HUDEP-2 (cell line): ENCODE measurements around the gene RANBP1.

Source experiments
- DNase-seq, 76 experiments: peaks; one replicate each; lab custom pipeline; 2025; ENCODE audit not compliant: unreplicated experiment in 76 of 76; lab: John Stamatoyannopoulos, UW

Gene RANBP1

DNA sequence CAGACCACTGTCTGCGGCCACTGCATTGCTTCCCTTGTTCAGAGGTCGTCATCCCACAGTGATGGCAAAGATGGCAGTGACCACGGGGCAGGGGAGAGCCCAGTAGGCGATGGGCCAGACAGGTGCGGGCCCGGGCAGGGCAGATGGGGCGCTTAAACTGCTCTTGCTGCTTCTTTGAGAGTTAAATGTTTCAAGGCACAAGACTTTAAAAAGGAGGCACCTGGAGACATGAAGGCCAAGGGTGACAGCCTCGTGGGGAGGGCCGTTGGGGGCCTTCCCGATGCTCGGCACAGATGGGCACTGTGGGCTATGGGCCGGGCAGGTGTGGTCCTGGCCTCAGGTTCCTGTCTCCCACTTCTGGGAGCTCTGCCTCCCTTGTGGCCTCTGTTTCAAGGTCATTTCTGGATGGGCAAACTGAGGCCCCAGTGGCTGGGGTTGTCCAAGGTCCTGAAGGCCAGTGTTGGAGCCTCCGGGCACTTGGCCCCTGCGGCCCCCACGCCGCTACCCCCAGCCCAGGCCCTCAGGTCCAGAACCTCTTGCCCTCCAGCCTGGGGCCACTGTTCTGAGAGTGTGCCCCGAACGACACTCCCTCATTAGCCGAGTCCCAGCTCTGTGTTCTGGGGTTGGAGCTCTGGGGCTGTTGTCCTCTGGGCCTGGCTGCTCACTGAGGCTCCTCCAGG lies 51.9 kb downstream of the RANBP1 start:
- no peak for DNase-seq

- DNase-seq, result no peak
These were observed 53.4 kb downstream of the RANBP1 start for GRCh38 chr22:20169253-20169822.

DNA sequence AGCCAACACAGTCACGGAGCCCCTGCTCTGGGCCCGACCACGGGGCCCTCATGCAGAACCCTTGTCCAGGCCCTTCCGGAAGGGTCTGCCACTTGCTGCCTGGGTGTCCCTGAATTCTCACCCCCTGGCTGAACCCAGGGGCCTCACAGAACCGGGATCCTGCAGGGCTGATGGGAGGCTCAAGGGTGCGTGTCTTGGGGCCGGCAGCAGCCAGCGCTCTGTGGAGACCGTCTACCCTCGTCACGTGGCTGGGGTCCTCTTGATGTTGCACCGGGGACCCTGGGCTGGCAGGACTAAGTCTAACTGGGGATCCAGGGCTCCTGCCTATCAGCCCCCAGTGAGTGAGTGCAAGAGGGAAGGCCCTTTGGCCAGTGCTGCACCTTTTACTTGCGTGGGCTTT lies 54.3 kb downstream of the RANBP1 start:
- no peak for DNase-seq

GRCh38 chr22:20171288-20172140 lies 55.6 kb downstream of the RANBP1 start:
- no peak for DNase-seq

DNA sequence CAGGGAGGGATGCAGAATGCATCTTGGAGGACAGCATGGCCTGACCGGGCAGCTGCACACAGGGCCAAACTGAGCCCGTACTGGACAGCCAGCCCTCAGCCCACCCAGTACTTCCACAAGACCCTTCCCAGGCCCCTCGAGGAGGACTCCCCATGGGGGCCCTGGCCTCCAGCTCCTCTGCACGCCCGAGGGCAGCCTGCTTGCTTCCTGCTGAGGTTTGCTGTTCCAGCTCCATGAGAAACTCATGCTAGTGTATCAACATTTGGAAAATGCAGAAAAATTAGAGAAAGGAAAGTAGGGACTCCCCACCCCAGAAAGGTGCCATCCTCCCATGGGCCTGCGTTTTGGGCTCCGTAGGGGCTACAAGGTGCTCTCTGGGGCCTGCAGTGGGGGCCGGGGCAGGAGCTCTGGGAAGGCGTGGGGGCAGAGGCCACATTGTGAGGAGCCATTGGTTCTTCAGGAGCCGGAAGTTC lies 56.3 kb downstream of the RANBP1 start:
- DNase-seq, result no peak

- no peak for DNase-seq
These were observed 57.3 kb downstream of the RANBP1 start for GRCh38 chr22:20173246-20173645.

DNA sequence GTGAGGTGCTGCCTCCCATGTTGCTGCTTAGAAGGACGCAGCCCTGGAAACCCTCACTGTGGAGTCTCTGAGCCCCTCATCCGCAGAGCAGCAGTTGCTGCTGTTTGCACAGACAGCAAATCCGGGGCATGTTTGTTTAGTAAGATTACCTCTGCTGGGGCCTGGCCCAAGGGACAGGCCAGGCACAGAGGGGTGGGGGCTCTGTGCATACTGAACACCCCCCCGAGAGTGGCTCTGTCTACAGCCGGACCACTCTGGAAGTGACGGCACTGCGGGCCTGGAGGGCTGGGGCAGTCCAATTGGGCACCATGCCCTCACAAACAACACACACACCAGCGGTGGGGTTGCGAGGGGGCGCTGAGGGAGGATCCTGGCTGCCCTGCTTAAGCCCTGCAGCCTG lies 57.9 kb downstream of the RANBP1 start:
- no peak for DNase-seq

DNA sequence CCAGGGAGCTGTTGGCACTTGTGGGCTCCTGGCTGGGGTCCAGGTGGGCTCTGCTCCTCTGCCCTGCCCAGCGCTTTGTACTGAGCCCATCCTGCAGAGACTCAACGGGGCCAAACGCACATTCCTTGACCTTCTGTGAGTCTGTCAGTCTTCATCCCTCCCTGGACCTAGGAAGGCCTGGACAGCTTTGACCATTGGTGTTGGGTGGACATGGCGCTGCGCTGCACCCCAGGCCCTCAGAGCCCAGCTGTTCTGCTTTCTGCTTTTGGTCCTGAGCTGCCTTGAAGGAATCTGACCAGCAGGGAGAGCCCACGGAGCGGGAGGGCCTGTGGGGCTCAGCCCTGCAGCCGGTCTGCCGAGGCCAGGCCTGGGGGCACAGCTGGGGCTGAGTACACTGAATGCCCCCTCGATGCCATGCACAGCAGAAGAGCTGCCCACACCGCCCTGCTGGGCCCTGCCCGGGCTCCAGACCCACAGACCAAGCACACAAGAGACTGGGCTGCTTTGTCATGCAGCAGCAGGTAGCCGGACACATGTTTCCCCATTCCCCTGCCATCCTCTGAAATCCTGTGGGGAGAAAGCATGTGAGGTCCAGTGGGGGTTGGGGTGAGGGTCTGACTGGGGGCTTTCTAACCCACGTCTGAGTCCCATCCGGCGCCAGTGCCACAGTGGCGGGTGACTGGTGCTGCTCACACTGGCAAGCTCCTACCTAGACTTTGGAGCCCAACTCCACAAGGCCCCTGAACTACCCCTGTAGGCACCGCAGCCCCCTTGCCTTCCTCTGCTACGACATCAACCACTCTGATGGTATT lies 59.1 kb downstream of the RANBP1 start:
- DNase-seq, result no peak

DNA sequence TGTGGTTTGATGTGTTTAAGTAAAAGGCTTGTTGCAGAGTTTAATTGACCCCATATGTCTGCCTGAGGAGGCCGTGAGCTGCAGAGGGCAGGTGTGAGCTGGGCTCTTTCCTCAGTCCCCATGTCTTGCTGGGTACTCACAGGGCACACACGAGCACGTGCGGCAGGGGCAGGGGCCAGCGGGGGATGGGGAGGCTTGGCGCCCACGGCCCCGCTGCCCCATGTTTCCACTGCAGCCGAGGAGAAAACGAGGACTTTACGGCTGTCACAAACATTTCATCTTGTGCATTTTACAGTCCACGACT lies 59.6 kb downstream of the RANBP1 start:
- no peak for DNase-seq

DNA sequence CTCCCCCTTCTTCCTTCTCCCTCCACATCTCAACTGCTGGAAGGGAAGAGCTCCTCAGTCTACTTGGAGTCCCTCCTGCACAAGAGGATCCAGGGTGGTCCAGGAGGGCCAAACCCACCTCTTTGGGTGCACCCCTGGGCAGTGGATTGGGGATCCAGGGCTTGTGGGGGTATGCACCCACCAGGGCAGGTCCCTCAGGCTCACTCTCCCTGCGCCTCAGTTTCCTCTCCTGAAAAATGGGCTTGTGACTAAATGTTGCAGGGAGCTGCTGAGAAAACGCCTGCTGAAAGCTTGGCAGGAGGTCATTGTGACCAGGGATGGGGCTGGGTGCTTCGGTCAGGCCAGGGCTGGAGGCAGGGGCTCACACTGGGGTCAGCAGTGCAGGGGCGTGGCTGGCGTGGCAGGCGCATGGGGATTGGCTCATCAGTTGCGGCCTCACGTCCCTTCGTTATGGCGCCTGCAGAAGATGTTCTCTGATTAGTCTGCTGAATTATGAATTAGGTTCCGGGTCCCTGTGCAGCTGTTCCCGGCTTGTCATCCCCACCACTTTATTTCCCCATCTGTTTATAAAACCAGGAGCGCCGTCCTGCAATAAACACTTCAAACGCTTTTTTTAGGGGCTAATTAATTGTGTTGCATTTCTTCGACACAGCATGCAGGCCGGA lies 60.6 kb downstream of the RANBP1 start:
- DNase-seq, result no peak
